Measurements from ENCODE around the gene DUSP10. TPM values are rescaled to one million over a fixed set of nuclear protein-coding genes. Genes with fewer than 3 reads are reported as not detected.

DUSP10 gene
- total and polyA plus RNA-seq, 2 of the 13 experiments (the other 11 are each of a cell fraction or from before 2014, with no cell fraction given) = 2.1 to 4.4 TPM

DNA sequence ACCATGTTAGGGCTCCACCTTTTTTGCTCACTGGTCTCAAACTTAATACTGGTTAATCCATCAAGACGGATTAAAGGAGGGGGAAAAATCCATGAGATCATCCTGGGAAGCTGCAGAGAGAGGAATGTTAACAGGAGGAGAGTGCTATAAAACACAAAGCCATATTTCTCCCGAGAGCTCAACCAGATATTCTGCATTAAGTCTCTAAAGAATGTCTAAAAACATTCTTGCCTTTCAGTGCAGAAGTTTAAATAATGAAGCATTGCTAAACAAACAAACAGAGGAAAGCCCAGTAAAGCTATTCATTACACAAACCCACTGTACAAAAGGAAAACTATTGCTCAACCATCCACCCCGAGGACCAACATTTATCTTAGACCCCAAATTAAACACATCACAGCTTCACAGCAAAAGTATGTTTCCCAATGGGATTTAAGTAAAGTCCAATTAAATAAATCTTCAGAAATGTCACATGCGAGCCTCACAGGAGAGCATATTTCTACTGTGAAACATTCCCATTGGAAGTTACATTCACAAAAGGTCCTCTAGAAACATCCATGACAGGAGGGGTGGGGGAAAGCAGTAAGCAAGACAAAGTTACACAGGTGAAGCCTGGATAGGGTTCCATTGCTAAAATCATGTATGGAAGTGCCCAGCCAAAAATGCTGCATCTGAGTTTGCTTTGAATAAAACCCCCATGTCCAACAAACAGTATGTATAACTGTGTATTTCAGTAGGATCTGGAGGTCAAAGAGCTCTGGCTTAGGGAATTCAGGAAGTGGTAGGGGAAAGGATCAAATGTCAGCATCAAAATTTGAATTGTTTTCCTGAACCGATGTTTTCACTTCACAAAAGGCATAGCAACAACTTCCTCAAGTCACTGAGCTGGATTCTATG is 23.3 kb downstream of the DUSP10 start (continued):
- TF ChIP-seq, protein P1, sequence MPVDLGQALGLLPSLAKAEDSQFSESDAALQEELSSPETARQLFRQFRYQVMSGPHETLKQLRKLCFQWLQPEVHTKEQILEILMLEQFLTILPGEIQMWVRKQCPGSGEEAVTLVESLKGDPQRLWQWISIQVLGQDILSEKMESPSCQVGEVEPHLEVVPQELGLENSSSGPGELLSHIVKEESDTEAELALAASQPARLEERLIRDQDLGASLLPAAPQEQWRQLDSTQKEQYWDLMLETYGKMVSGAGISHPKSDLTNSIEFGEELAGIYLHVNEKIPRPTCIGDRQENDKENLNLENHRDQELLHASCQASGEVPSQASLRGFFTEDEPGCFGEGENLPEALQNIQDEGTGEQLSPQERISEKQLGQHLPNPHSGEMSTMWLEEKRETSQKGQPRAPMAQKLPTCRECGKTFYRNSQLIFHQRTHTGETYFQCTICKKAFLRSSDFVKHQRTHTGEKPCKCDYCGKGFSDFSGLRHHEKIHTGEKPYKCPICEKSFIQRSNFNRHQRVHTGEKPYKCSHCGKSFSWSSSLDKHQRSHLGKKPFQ (CRISPR knock-in tag; IDR thresholded peaks at IDR 0.05; ENCODE audit: insufficient replicate concordance) = peak; percentile 21
- TF ChIP-seq CCAR2 (optimal IDR thresholded peaks at IDR 0.05; ENCODE audit: low read depth, low read length) (no peak), CREBL2 (CRISPR knock-in tag; IDR thresholded peaks at IDR 0.05; ENCODE audit: borderline replicate concordance) (no peak), CBX1 (IDR thresholded peaks at IDR 0.05; ENCODE audit: low read depth) (no peak), HOXA5 (CRISPR knock-in tag; IDR thresholded peaks at IDR 0.05) (peak; percentile 45; the same call in 1 of the 2 replicates), ZNF614 (CRISPR knock-in tag; IDR thresholded peaks at IDR 0.05; ENCODE audit: borderline replicate concordance) (peak; percentile 74), GABPA (IDR thresholded peaks at IDR 0.05; ENCODE audit: low read depth, low read length) (no peak), GABPA (CRISPR knock-in tag; IDR thresholded peaks at IDR 0.05; ENCODE audit: low read depth) (0 out of 2 replicates have a peak, but pooled peaks have one; percentile 32), JUND (CRISPR knock-in tag; IDR thresholded peaks at IDR 0.05) (no peak), MED1 (CRISPR knock-in tag; IDR thresholded peaks at IDR 0.05) (peak; percentile 72), ZBTB10 (CRISPR knock-in tag; IDR thresholded peaks at IDR 0.05; ENCODE audit: borderline replicate concordance) (peak; percentile 79; the same call in 1 of the 2 replicates), EP300 (IDR thresholded peaks at IDR 0.05; ENCODE audit: low read depth in 2 of 2, low read length in 2 of 2) (peak in 1 of 2 experiments; percentile 81; a peak in 2 of 4 replicates), EP300 (CRISPR knock-in tag; IDR thresholded peaks at IDR 0.05; ENCODE audit: borderline replicate concordance) (peak; percentile 31; the same call in 1 of the 2 replicates), ATF1 (CRISPR knock-in tag; IDR thresholded peaks at IDR 0.05) (no peak), THAP11 (CRISPR knock-in tag; IDR thresholded peaks at IDR 0.05) (peak; percentile 45), ZNF367 (CRISPR knock-in tag; IDR thresholded peaks at IDR 0.05; ENCODE audit: borderline replicate concordance) (no peak)
- TF ChIP-seq, protein P2, sequence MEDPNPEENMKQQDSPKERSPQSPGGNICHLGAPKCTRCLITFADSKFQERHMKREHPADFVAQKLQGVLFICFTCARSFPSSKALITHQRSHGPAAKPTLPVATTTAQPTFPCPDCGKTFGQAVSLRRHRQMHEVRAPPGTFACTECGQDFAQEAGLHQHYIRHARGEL (CRISPR knock-in tag; IDR thresholded peaks at IDR 0.05) = no peak
- TF ChIP-seq, protein P3, sequence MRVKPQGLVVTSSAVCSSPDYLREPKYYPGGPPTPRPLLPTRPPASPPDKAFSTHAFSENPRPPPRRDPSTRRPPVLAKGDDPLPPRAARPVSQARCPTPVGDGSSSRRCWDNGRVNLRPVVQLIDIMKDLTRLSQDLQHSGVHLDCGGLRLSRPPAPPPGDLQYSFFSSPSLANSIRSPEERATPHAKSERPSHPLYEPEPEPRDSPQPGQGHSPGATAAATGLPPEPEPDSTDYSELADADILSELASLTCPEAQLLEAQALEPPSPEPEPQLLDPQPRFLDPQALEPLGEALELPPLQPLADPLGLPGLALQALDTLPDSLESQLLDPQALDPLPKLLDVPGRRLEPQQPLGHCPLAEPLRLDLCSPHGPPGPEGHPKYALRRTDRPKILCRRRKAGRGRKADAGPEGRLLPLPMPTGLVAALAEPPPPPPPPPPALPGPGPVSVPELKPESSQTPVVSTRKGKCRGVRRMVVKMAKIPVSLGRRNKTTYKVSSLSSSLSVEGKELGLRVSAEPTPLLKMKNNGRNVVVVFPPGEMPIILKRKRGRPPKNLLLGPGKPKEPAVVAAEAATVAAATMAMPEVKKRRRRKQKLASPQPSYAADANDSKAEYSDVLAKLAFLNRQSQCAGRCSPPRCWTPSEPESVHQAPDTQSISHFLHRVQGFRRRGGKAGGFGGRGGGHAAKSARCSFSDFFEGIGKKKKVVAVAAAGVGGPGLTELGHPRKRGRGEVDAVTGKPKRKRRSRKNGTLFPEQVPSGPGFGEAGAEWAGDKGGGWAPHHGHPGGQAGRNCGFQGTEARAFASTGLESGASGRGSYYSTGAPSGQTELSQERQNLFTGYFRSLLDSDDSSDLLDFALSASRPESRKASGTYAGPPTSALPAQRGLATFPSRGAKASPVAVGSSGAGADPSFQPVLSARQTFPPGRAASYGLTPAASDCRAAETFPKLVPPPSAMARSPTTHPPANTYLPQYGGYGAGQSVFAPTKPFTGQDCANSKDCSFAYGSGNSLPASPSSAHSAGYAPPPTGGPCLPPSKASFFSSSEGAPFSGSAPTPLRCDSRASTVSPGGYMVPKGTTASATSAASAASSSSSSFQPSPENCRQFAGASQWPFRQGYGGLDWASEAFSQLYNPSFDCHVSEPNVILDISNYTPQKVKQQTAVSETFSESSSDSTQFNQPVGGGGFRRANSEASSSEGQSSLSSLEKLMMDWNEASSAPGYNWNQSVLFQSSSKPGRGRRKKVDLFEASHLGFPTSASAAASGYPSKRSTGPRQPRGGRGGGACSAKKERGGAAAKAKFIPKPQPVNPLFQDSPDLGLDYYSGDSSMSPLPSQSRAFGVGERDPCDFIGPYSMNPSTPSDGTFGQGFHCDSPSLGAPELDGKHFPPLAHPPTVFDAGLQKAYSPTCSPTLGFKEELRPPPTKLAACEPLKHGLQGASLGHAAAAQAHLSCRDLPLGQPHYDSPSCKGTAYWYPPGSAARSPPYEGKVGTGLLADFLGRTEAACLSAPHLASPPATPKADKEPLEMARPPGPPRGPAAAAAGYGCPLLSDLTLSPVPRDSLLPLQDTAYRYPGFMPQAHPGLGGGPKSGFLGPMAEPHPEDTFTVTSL (CRISPR knock-in tag; IDR thresholded peaks at IDR 0.05; ENCODE audit: borderline replicate concordance) = peak; percentile 85; the same call in 1 of the 2 replicates
